Peyer's patch (tissue), 4 donors: ENCODE measurements around the gene UBXN6. TPM values are rescaled to one million over a fixed set of nuclear protein-coding genes. Genes with fewer than 3 reads are reported as not detected.

Experiments used
- DNase-seq, 3 donors: peaks; one replicate each; pipeline ENCODE4 v3.0.0-alpha.2; 2017 to 2019
- H3K27ac ChIP-seq, 4 donors: fragments of 200-600 bp; sonication (generic); one replicate each; pipeline ENCODE4 v1.5.1; 2016 to 2019
- H3K27me3 ChIP-seq, 2 donors: fragments of 200-600 bp; sonication (generic); one replicate each; pipeline ENCODE4 v1.5.1; 2019
- H3K36me3 ChIP-seq, 3 donors: fragments of 200-600 bp; sonication (generic); one replicate each; pipeline ENCODE4 v1.5.1; 2016 to 2019
- H3K4me1 ChIP-seq, 4 donors: fragments of 200-600 bp; sonication (generic); one replicate each; pipeline ENCODE4 v1.5.1; 2016 to 2019
- H3K4me3 ChIP-seq, 4 donors: fragments of 200-600 bp; sonication (generic); 1 replicate in 3 of 4; 2 replicates in 1 of 4; pipeline ENCODE4 v1.5.1; 2016 to 2019; ENCODE audit warnings: mild to moderate bottlenecking in 1 of 4
- H3K9me3 ChIP-seq, 4 donors: fragments of 200-600 bp; sonication (generic); one replicate each; pipeline ENCODE4 v1.5.1; 2016 to 2019; ENCODE audit warnings: mild to moderate bottlenecking in 1 of 4
- CTCF ChIP-seq, 6 experiments: fragments of 450-650 bp in 4 of 6; fragments of 200-600 bp in 2 of 6; sonication (generic) in 1 of 6; IDR thresholded peaks; one replicate each; pipeline ENCODE4 v1.5.1; 2017 to 2019; ENCODE audit warnings: antibody characterized with exemption in 6 of 6, mild to moderate bottlenecking in 3 of 6, moderate library complexity in 1 of 6
- POLR2A ChIP-seq, 2 donors: fragments of 450-650 bp; IDR thresholded peaks; one replicate each; pipeline ENCODE4 v1.5.1; 2017; ENCODE audit warnings: antibody characterized with exemption in 2 of 2, mild to moderate bottlenecking in 2 of 2, moderate library complexity in 2 of 2
- total RNA-seq, 4 donors: library from RNA; depleted of rRNA; stranded (reverse); fragments of >200 nt; gene quantifications; one replicate each; pipeline ENCODE4 v1.1.0, GENCODE V29; 2016

The UBXN6 gene
- total RNA-seq, 4 donors from 2014 or later: 94.9 to 178 (median 163) TPM

- peak within 1 kb of the TSS; percentile 83 to 97 (median 95) for H3K4me3 ChIP-seq
- H3K9me3 ChIP-seq: no peaks in the 10 kb centered on the region
- peak within 1 kb of the TSS; percentile 80 to 89 (median 84) for H3K27ac ChIP-seq
- peaks cover 0 to 22% (median 0%) of the 10 kb centered on the region in 3 donors for H3K36me3 ChIP-seq
- no peaks in the 10 kb centered on the region for H3K27me3 ChIP-seq
- peaks cover 0 to 19% (median 13%) of the 10 kb centered on the region in 4 donors for H3K4me1 ChIP-seq
- TF ChIP-seq CTCF (IDR thresholded peaks at IDR 0.05): no peak
- no peak for TF ChIP-seq POLR2A (IDR thresholded peaks at IDR 0.05)
- peak in 1 of 3 donors; percentile 98 for DNase-seq
Measured at GRCh38 chr19:4472174-4472974, 14.8 kb upstream of the UBXN6 start, which contains the start of gene HDGFL2. HDGFL2 (plus strand) TSS chr19:4472297; CDS start chr19:4472351, 54 bp downstream.

- Histone ChIP-seq H3K4me3 (peak overlapping the region; percentile 83 to 97 (median 95)), H3K27me3 (no peaks in the 10 kb centered on the region), H3K9me3 (no peaks in the 10 kb centered on the region), H3K4me1 (peaks cover 0 to 19% (median 13%) of the 10 kb centered on the region in 4 donors), H3K36me3 (peaks cover 0 to 14% (median 0%) of the 10 kb centered on the region in 3 donors), H3K27ac (peak overlapping the region; percentile 80 to 89 (median 84))
- peak; percentile 97 to 99 (median 97) for DNase-seq
- TF ChIP-seq CTCF (IDR thresholded peaks at IDR 0.05) (no peak), POLR2A (IDR thresholded peaks at IDR 0.05) (peak; percentile 61 to 65)
Measured at GRCh38 chr19:4471403-4472173, 14.0 kb upstream of the UBXN6 start.

GRCh38 chr19:4467835-4468234 lies 10.2 kb upstream of the UBXN6 start:
- DNase-seq: no peak
- no peaks in the 10 kb centered on the region for H3K36me3 ChIP-seq
- no peaks in the 10 kb centered on the region for H3K27me3 ChIP-seq
- H3K27ac ChIP-seq: no peak overlapping the region
- H3K4me1 ChIP-seq: peaks cover 0 to 4% (median 2%) of the 10 kb centered on the region in 4 donors
- H3K4me3 ChIP-seq: no peak overlapping the region
- TF ChIP-seq CTCF (IDR thresholded peaks at IDR 0.05) (no peak), POLR2A (IDR thresholded peaks at IDR 0.05) (no peak)
- H3K9me3 ChIP-seq: no peaks in the 10 kb centered on the region

GRCh38 chr19:4464815-4465581 lies 7.4 kb upstream of the UBXN6 start:
- H3K27ac ChIP-seq: no peak overlapping the region
- no peak overlapping the region for H3K4me3 ChIP-seq
- H3K9me3 ChIP-seq: no peaks in the 10 kb centered on the region
- no peaks in the 10 kb centered on the region for H3K27me3 ChIP-seq
- H3K36me3 ChIP-seq: no peaks in the 10 kb centered on the region
- no peaks in the 10 kb centered on the region for H3K4me1 ChIP-seq
- DNase-seq: no peak
- TF ChIP-seq CTCF (IDR thresholded peaks at IDR 0.05) (no peak), POLR2A (IDR thresholded peaks at IDR 0.05) (no peak)
